GM21360 (cell line): ENCODE data around the gene BEX2.

Experiments
- ATAC-seq: cut with Tn5 transposase; IDR thresholded peaks from one replicate; pipeline ENCODE4 v1.9.1; 2021; ENCODE audit warnings: mild to moderate bottlenecking, moderate library complexity; ENCODE audit not compliant: unreplicated experiment

The BEX2 gene

GRCh38 chrX:103274284-103274683 lies 36.5 kb downstream of the BEX2 start:
- ATAC-seq = no peak
